Spleen (tissue), 7 donors: ENCODE measurements around the gene TSPAN9.

Experiments used
- CTCF ChIP-seq, 11 experiments: fragments of 200-600 bp in 7 of 11; fragments of 450-650 bp in 4 of 11; sonication (generic) in 4 of 11; IDR thresholded peaks in 8 of 11; conservative IDR thresholded peaks in 3 of 11; 1 replicate in 7 of 11; 2 replicates in 4 of 11; pipeline versions ENCODE4 v1.4.0 to v1.8.0; 2016 to 2021; ENCODE audit warnings: antibody characterized with exemption in 11 of 11, inconsistent platforms in 4 of 11, mild to moderate bottlenecking in 1 of 11
- POLR2A ChIP-seq, 3 donors: fragments of 450-650 bp; IDR thresholded peaks; one replicate each; pipeline ENCODE4 v1.5.1; 2017; ENCODE audit warnings: antibody characterized with exemption in 3 of 3, mild to moderate bottlenecking in 1 of 3
- POLR2AphosphoS5 ChIP-seq, 3 donors: sonication (generic); formaldehyde crosslinking; IDR thresholded peaks; one replicate each; pipeline ENCODE4 v1.5.1; 2017; ENCODE audit warnings: antibody characterized with exemption in 3 of 3
- donor health status: DM: no; HTN: no; CAD: no; lungs with moderate emphysema.
- donor health status: DM: no; HTN: no; CAD: no.
- donor health status: DM: no; HTN: no; CAD: no.

GRCh38 chr12:3201339-3202051 is 124.3 kb downstream of the TSPAN9 start:
- no peak for TF ChIP-seq CTCF (IDR thresholded peaks at IDR 0.05 in 8 of 11, conservative IDR thresholded peaks at IDR 0.05 in 3 of 11)
- TF ChIP-seq POLR2A (IDR thresholded peaks at IDR 0.05), result no peak
- no peak for TF ChIP-seq POLR2AphosphoS5 (IDR thresholded peaks at IDR 0.05)
